Measurements from ENCODE around the gene TUBA3D.

GRCh38 chr2:131475831-131476230, at the start of gene TUBA3D:
- TF ChIP-seq CCAR2 (IDR thresholded peaks at IDR 0.05; ENCODE audit: low read depth, low read length) (no peak), USF2 (CRISPR knock-in tag; IDR thresholded peaks at IDR 0.05) (no peak), MXD1 (CRISPR knock-in tag; IDR thresholded peaks at IDR 0.05; ENCODE audit: borderline replicate concordance, poor library complexity, severe bottlenecking) (no peak), HDAC1 (IDR thresholded peaks at IDR 0.05) (no peak), CTBP1 (IDR thresholded peaks at IDR 0.05; ENCODE audit: borderline replicate concordance) (no peak), POLR2H (tag; IDR thresholded peaks at IDR 0.05; ENCODE audit: low read depth) (no peak), HCFC1 (IDR thresholded peaks at IDR 0.05; ENCODE audit: low read depth, low read length) (no peak), ZNF609 (CRISPR knock-in tag; IDR thresholded peaks at IDR 0.05; ENCODE audit: borderline replicate concordance) (no peak), MBD1 (CRISPR knock-in tag; IDR thresholded peaks at IDR 0.05) (no peak), ZNF274 (IDR thresholded peaks at IDR 0.05; ENCODE audit: borderline replicate concordance, low read depth, low read length) (no peak)

Data from K562 (cell line).